Measurements from ENCODE around the gene CDKN2B-AS1. TPM values are rescaled to one million over a fixed set of nuclear protein-coding genes. Genes with fewer than 3 reads are reported as not detected.

The CDKN2B-AS1 gene
- total and polyA plus RNA-seq, 5 donors = 0.09 to 0.24 TPM; not detected in 3

GRCh38 chr9:22065431-22066200, 71.0 kb downstream of the CDKN2B-AS1 start:
- intact Hi-C loops (cut with DNase I) = no loop called here
- WGBS = 73% methylated on average over 4 of the region's 4 CpGs
- no peaks in the 10 kb centered on the region for H3K9me3 ChIP-seq (ENCODE audit: control insufficient read depth, low read length)
- no peaks in the 10 kb centered on the region for H3K27me3 ChIP-seq (ENCODE audit: control insufficient read depth, insufficient read depth)
- DNase-seq (no peak), ATAC-seq (no peak)
- H3K4me1 ChIP-seq (ENCODE audit: control insufficient read depth, insufficient read depth, low read length) = no peaks in the 10 kb centered on the region
- no peak overlapping the region for H3K27ac ChIP-seq (ENCODE audit: low read length)
- no peak overlapping the region for H3K4me3 ChIP-seq (ENCODE audit: low read length)

DNA sequence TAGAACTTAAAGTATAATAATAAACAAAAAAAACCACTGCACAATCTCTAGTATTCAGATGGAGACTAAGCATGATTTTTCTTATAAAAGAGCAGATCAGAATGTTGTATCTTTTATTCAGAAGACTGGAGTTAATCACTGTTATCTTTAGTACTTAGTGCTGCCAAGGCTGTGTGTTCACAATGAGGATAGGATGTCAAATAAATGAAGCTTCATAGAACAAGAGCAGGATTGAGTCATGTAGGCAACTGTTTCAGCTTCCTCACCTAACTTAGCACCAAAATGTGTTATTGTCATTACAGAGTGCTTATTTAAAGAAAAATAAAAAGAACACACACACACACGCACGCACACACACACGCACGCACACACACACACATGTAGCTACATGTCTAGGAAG, 72.6 kb downstream of the CDKN2B-AS1 start:
- WGBS = 96% methylated on average over 4 of the region's 4 CpGs
- no peak overlapping the region for H3K4me3 ChIP-seq (ENCODE audit: low read length)
- intact Hi-C loops (cut with DNase I) = no loop called here
- H3K27me3 ChIP-seq (ENCODE audit: control insufficient read depth, insufficient read depth) = no peaks in the 10 kb centered on the region
- no peaks in the 10 kb centered on the region for H3K4me1 ChIP-seq (ENCODE audit: control insufficient read depth, insufficient read depth, low read length)
- DNase-seq = no peak
- ATAC-seq = no peak
- H3K27ac ChIP-seq (ENCODE audit: low read length) = no peak overlapping the region
- no peaks in the 10 kb centered on the region for H3K9me3 ChIP-seq (ENCODE audit: control insufficient read depth, low read length)

GRCh38 chr9:22068369-22068768, 73.8 kb downstream of the CDKN2B-AS1 start:
- no peaks in the 10 kb centered on the region for H3K27me3 ChIP-seq (ENCODE audit: control insufficient read depth, insufficient read depth)
- H3K9me3 ChIP-seq (ENCODE audit: control insufficient read depth, low read length) = no peaks in the 10 kb centered on the region
- no peak for DNase-seq
- ATAC-seq = no peak
- no peak overlapping the region for H3K27ac ChIP-seq (ENCODE audit: low read length)
- intact Hi-C loops (cut with DNase I) = no loop called here
- H3K4me1 ChIP-seq (ENCODE audit: control insufficient read depth, insufficient read depth, low read length) = no peaks in the 10 kb centered on the region
- 77% methylated on average over 8 of the region's 8 CpGs for WGBS
- no peak overlapping the region for H3K4me3 ChIP-seq (ENCODE audit: low read length)

DNA sequence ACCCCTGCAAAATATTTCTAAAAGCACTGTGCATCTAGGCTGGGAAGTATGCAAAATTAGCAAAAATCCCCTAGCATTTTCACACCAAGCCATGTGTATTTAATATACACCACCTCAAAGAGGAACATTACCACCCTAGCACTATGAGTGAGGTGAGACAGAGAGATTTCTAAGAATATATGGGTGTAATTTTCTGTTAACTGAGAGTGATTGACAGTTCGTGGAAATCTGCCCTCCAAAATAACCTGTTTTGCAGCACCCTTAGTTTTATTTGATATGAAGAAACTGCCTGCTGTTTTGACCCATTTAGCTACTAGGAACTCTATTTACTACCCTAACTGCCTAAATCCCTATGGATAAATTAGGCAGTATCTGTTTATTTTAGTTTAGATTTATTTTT, 78.8 kb downstream of the CDKN2B-AS1 start:
- Histone ChIP-seq H3K27ac (ENCODE audit: low read length) (no peak overlapping the region), H3K4me1 (ENCODE audit: control insufficient read depth, insufficient read depth, low read length) (no peaks in the 10 kb centered on the region), H3K27me3 (ENCODE audit: control insufficient read depth, insufficient read depth) (no peaks in the 10 kb centered on the region), H3K4me3 (ENCODE audit: low read length) (no peak overlapping the region), H3K9me3 (ENCODE audit: control insufficient read depth, low read length) (no peaks in the 10 kb centered on the region)
- intact Hi-C loops (cut with DNase I) = no loop called here
- WGBS = 79% methylated on average over 1 of the region's 1 CpG
- DNase-seq (no peak), ATAC-seq (no peak)

DNA sequence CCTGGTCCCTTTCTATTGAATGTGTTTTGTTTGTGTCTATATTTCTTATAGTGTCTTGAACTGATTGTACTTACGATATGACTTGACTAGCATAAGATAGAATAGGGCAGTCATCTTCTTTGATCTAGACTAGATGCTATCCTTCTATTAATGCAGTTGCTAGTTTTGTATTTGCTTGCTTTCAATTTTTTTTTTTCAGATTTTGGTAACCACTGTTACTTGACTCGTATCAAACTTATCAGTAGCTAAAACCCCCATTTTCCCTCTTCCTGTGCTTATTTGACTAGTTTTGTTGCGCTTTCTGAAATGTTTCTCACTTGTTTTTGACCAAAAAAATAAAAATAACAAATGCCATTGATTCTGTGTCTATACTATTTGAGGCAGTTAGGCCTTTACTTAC, 83.5 kb downstream of the CDKN2B-AS1 start:
- Histone ChIP-seq H3K9me3 (ENCODE audit: control insufficient read depth, low read length) (no peaks in the 10 kb centered on the region), H3K27me3 (ENCODE audit: control insufficient read depth, insufficient read depth) (no peaks in the 10 kb centered on the region), H3K4me1 (ENCODE audit: control insufficient read depth, insufficient read depth, low read length) (peaks cover 3% of the 10 kb centered on the region), H3K27ac (ENCODE audit: low read length) (no peak overlapping the region), H3K4me3 (ENCODE audit: low read length) (no peak overlapping the region)
- ATAC-seq (no peak), DNase-seq (no peak)
- intact Hi-C loops (cut with DNase I) = no loop called here
- WGBS = 86% methylated on average over 3 of the region's 3 CpGs

DNA sequence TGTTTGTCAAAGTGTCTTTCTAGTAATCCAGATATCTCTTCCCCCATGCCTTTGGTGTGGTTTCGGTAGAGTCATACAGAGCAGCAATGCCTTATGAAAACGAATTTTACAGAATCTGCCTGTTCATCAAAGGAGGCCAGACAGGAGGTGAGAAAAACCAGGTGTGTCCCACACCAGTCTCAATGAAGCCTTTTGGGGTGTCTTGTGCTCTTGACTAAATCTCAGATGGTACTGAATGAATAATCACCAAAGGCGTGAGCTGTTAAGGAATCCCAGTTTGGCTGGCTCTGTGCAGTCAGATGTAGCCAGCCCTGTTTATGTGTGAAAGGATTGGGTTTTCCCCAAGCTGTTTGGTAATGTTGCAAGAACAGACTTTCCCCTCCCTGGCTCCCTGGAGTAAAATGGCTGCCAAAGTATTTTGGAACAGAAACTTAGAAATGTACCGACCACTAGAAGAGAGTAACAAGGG, 85.3 kb downstream of the CDKN2B-AS1 start:
- Histone ChIP-seq H3K4me3 (ENCODE audit: low read length) (no peak overlapping the region), H3K4me1 (ENCODE audit: control insufficient read depth, insufficient read depth, low read length) (peaks cover 3% of the 10 kb centered on the region), H3K27ac (ENCODE audit: low read length) (no peak overlapping the region), H3K9me3 (ENCODE audit: control insufficient read depth, low read length) (no peaks in the 10 kb centered on the region), H3K27me3 (ENCODE audit: control insufficient read depth, insufficient read depth) (no peaks in the 10 kb centered on the region)
- ATAC-seq = peak; percentile 94 to 97
- intact Hi-C loops (cut with DNase I) = no loop called here
- peak in 2 of 3 donors; percentile 49 to 71 for DNase-seq
- 50% methylated on average over 4 of the region's 4 CpGs for WGBS

GRCh38 chr9:22084336-22085035, 89.9 kb downstream of the CDKN2B-AS1 start:
- Histone ChIP-seq H3K27ac (ENCODE audit: low read length) (no peak overlapping the region), H3K27me3 (ENCODE audit: control insufficient read depth, insufficient read depth) (no peaks in the 10 kb centered on the region), H3K4me1 (ENCODE audit: control insufficient read depth, insufficient read depth, low read length) (peaks cover 3% of the 10 kb centered on the region), H3K4me3 (ENCODE audit: low read length) (no peak overlapping the region), H3K9me3 (ENCODE audit: control insufficient read depth, low read length) (no peaks in the 10 kb centered on the region)
- DNase-seq (no peak), ATAC-seq (no peak)
- intact Hi-C loops (cut with DNase I) = no loop called here
- 11% methylated on average over 2 of the region's 2 CpGs for WGBS

DNA sequence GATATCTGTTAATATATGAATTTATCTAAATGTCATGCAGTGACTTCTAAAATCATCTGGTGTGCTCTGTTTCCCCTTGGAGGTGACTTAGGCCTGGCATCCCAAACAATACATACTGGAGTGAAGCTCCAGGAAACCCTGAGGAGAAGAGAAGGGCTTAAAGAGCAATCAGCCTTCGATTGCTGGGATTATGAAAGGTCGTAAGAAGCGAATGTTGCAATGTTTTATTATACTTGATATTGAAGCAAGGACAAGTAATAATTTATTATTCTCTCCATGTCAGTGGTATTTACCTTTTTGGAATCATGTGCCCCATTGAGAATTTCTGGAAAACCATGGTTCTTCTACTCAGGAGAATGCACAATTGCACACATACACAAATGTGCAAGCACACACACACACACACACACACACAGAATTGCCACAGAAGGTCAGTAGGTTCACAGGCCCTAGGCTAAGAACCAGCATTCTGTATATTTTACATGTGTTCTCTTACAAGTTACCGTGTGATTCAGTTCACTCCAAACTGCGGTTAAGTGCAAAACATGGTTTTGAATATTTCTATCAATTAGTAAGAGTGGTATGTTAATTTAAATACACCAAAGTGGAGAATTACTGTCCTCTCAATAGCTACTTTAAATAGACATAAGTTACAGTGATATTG, 93.6 kb downstream of the CDKN2B-AS1 start:
- DNase-seq (no peak), ATAC-seq (no peak)
- H3K4me1 ChIP-seq (ENCODE audit: control insufficient read depth, insufficient read depth, low read length) = no peaks in the 10 kb centered on the region
- no peak overlapping the region for H3K4me3 ChIP-seq (ENCODE audit: low read length)
- WGBS = 88% methylated on average over 5 of the region's 5 CpGs
- H3K27ac ChIP-seq (ENCODE audit: low read length) = no peak overlapping the region
- no peaks in the 10 kb centered on the region for H3K27me3 ChIP-seq (ENCODE audit: control insufficient read depth, insufficient read depth)
- intact Hi-C loops (cut with DNase I) = no loop called here
- H3K9me3 ChIP-seq (ENCODE audit: control insufficient read depth, low read length) = no peaks in the 10 kb centered on the region

DNA sequence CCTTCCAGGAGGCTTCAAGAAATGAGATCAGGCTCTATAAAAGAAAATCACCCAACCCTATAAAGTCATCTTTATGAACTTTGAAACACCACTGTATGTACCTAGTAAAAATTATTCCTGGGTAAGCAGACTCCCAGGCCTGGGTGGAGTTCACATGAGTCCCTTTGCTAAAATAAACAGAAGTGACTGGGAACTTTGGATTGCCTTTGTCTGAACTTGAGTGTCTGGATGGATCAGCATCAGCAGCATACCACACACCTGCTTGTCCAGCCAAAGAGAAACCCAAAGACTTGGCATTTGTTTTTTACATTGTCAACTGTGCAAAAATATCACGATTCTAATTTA, 94.1 kb downstream of the CDKN2B-AS1 start:
- Histone ChIP-seq H3K9me3 (ENCODE audit: control insufficient read depth, low read length) (no peaks in the 10 kb centered on the region), H3K4me3 (ENCODE audit: low read length) (no peak overlapping the region), H3K27ac (ENCODE audit: low read length) (no peak overlapping the region), H3K27me3 (ENCODE audit: control insufficient read depth, insufficient read depth) (no peaks in the 10 kb centered on the region), H3K4me1 (ENCODE audit: control insufficient read depth, insufficient read depth, low read length) (no peaks in the 10 kb centered on the region)
- WGBS = 81% methylated on average over 1 of the region's 1 CpG
- intact Hi-C loops (cut with DNase I) = no loop called here
- no peak for DNase-seq
- ATAC-seq = no peak

- H3K27ac ChIP-seq (ENCODE audit: low read length) = no peak overlapping the region
- H3K27me3 ChIP-seq (ENCODE audit: control insufficient read depth, insufficient read depth) = no peaks in the 10 kb centered on the region
- WGBS = 66% methylated on average over 1 of the region's 1 CpG
- peak in 1 of 2 donors; percentile 29 for ATAC-seq
- DNase-seq = no peak
- H3K9me3 ChIP-seq (ENCODE audit: control insufficient read depth, low read length) = no peaks in the 10 kb centered on the region
- no peaks in the 10 kb centered on the region for H3K4me1 ChIP-seq (ENCODE audit: control insufficient read depth, insufficient read depth, low read length)
- intact Hi-C loops (cut with DNase I) = no loop called here
- no peak overlapping the region for H3K4me3 ChIP-seq (ENCODE audit: low read length)
Observed at GRCh38 chr9:22097707-22098106, 103.1 kb downstream of the CDKN2B-AS1 start.

DNA sequence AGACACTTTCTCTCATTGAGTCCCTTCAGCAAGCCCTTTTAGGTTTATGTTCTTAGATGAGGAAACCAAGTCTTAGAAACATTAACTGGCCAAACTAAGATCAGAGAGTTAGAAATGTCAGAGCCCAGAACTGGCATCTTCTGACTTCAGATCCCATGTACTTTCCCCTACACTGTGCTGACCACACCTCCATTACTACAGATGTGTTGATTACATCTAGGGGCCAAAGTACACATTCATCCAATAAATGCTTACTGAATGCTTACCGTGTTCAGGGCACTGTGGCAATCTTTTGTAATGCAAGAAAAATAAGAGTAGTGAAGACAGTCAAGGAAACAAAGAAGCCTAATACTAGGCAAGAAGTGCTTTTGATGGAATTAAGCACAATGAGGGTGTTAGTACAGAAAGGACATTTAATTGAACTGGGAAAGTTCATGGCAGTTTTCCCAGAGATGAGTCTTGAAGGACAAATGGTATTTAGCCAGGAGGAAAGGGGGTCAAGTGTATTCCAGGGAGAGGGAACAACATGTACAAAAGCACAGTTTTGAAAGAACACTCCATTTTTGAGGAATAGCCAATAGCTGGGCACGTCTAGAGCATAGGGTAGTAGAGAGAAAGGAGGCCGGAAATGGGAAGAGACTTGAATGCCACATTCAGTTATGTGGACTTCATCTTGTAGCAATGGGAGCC, 104.2 kb downstream of the CDKN2B-AS1 start:
- Histone ChIP-seq H3K4me3 (ENCODE audit: low read length) (no peak overlapping the region), H3K9me3 (ENCODE audit: control insufficient read depth, low read length) (no peaks in the 10 kb centered on the region), H3K4me1 (ENCODE audit: control insufficient read depth, insufficient read depth, low read length) (no peaks in the 10 kb centered on the region), H3K27me3 (ENCODE audit: control insufficient read depth, insufficient read depth) (no peaks in the 10 kb centered on the region), H3K27ac (ENCODE audit: low read length) (no peak overlapping the region)
- intact Hi-C loops (cut with DNase I) = no loop called here
- DNase-seq = no peak
- 77% methylated on average over 3 of the region's 3 CpGs for WGBS
- peak in 1 of 2 donors; percentile 41 for ATAC-seq
